GDM1 (cell line): ENCODE data around the gene NCKAP5.

ENCODE experiments used
- DNase-seq: peaks from one replicate; lab custom pipeline; 2025; lab: John Stamatoyannopoulos, UW

Gene NCKAP5

GRCh38 chr2:133568172-133568571 is at the start of gene NCKAP5:
NCKAP5 (minus strand) TSS chr2:133568463; CDS start chr2:133517526, 50,937 bp downstream.
- DNase-seq, result no peak

DNA sequence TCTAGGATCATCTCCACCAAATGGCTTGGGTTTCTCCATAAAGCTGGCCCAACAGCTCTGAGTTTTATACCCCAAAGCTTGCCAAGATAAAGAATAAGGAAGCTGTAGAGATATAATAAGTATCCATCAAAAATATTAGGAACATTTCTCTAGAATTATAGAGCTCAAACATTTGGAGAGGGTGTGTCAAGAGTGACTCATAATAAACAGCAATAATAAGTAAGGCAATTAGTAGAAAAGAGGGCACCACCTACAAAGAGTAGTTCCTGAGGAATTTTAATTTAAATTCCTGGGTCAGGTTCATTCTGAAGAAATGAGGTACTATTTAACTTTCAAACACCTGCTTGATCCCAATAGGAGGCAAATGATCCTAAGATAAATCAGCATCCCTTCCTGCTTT is 41.4 kb upstream of the NCKAP5 start:
- no peak for DNase-seq

DNA sequence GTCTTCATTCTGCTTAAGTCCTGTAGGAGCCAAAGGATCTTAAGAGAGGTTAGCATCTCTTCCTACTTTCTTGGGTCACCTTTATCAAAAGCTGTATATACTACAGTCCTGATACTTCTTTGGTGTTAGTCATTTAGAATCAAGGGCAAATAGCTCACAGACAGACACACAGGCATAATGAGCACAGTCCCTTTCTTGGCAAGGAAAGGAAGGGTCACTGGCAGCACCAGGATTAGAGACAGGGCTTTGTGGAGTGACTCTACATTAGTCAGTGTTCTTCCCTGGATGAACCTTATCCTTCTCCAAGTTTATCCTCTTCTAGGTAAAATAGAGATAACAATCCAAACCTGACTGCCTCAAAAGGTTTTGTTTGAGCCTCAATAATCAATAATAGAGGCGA is 40.0 kb upstream of the NCKAP5 start:
- no peak for DNase-seq

DNA sequence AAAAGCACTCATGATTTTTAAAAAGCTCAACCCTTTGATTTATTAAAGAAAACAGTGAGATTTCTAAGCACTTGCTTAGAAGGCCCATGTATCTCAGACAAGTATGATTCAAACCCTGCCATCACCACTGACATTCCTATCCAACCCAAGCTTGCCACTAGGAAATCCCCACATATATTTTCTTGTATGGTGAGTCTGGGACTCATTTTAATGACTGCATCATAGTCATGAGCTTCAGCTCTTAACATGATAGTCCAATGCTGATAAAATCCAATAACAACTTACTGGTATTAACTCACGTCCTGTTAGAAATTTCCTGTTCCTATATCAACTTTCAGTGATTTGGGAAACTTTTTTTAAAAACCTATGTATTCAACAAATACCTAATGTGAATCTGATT is 39.4 kb upstream of the NCKAP5 start:
- DNase-seq, result no peak

GRCh38 chr2:133606616-133607015 is 38.4 kb upstream of the NCKAP5 start:
- no peak for DNase-seq

DNA sequence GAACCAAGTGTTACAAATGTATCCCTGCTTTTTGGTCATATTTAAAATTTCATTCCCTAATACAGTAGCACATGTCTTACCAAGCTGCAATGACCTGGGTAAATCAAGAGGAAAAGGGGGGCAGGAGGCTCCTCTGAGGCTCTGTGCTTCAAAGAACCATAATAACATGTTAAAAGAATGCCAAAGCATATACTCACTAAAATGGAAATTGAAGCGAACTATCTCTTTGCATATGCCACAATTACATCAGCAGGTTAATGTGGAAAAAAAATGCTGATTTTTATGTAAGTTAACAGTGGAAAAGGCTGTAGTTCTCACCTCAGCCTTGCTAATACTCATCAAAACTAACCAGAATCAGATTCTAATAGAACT is 37.5 kb upstream of the NCKAP5 start:
- no peak for DNase-seq

GRCh38 chr2:133605011-133605765 is 36.9 kb upstream of the NCKAP5 start:
- no peak for DNase-seq

DNA sequence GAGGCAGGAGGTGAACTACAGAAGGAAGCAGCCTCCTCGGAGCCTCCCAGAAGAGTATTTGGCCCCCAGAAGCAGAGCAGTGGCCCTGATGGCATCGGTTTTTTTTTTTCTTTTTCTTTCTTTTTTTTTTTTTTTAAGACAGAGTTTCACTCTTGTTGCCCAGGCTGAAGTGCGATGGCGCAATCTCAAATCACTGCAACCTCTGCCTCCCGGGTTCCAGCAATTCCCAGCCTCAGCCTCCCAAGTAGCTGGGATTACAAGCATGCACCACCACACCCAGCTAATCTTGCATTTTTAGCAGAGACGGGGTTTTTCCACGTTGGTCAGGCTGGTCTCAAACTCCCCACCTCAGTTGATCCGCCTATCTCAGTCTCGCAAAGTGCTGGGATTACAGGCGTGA is 34.8 kb upstream of the NCKAP5 start:
- DNase-seq, result no peak

GRCh38 chr2:133602538-133602937 is 34.3 kb upstream of the NCKAP5 start:
- DNase-seq, result no peak

GRCh38 chr2:133600266-133600928 is 32.1 kb upstream of the NCKAP5 start:
- DNase-seq, result no peak

GRCh38 chr2:133599811-133600210 is 31.5 kb upstream of the NCKAP5 start:
- DNase-seq, result no peak

- no peak for DNase-seq
These were observed 31.0 kb upstream of the NCKAP5 start for GRCh38 chr2:133599211-133599803.

DNA sequence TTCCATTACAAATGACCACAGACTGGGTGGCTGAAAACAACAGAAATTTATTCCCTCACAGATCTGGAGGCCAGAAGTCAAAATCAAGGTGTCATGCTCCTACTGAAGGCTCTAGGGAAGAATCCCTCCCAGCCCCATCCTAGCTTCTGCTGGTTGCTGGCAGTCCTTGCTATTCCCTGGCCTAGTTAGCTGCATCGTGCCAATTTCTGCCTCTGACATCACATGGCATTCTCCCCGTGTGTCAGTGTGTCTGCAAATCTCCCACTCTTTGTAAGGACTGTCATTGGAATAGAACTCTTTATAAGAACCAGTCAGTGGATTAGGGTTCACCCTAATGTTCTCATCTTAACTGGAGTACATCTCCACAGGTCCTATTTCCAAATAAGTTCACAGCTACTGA is 30.5 kb upstream of the NCKAP5 start:
- no peak for DNase-seq

GRCh38 chr2:133596701-133597393 is 28.6 kb upstream of the NCKAP5 start:
- DNase-seq, result no peak

DNA sequence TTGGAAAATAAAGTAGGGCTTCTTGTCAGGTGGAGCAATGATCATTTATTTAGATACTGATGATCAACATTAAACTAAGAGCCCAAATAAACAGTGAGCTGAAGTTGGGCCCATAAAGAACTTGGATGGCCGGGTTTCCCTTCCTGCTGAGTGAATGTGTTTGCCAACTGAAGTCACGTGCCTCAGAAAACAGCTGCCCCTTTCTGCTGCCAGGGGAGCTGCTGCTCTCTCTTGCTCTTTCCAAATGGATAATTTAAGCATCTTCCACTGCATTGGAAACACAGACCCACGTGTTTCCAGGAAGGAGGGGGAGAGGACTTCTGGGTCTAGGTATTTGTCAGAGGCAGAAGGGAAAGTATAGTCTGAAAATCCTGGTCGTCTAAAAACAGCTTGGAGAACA is 22.9 kb upstream of the NCKAP5 start:
- DNase-seq, result no peak

DNA sequence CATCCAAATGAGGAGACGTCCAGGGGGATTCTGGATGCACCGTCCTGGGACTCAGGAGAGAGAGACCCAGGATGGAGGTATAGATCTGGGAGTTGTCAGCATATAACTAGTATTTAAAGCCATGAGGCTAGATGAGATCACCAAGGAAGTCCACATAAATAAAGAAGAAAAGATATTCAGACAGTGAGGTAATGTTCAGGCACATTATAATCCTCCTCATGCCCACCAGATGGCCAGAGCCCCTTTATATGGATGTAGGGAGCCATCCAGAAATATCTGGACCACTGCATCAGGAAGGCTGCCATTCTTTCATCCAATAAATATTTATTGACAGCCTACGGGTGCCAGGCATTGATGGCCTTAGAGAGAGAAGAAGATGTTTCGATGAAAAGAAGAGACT is 21.2 kb upstream of the NCKAP5 start:
- no peak for DNase-seq

DNA sequence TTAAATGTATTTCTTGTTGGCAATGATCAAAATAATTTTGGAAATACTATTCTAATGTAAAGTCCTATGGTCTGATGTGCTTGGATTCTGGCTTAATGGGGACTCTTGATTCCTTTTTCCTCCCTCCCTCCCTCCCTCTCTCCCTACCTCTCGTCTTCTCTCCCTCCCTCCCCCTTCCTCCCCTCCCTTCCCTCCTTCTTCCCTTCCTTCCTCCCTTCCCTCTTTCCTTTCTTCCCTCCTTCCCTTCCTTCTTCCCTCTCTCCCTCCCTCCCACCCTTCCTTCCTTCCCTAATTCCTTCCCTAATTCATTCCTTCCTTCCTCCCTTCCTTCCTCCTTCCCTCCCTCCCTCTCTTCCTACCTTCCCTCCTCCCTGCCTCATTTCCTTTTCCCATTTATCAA is 19.9 kb upstream of the NCKAP5 start:
- no peak for DNase-seq

- DNase-seq, result no peak
These were observed 18.7 kb upstream of the NCKAP5 start for GRCh38 chr2:133586978-133587377.

DNA sequence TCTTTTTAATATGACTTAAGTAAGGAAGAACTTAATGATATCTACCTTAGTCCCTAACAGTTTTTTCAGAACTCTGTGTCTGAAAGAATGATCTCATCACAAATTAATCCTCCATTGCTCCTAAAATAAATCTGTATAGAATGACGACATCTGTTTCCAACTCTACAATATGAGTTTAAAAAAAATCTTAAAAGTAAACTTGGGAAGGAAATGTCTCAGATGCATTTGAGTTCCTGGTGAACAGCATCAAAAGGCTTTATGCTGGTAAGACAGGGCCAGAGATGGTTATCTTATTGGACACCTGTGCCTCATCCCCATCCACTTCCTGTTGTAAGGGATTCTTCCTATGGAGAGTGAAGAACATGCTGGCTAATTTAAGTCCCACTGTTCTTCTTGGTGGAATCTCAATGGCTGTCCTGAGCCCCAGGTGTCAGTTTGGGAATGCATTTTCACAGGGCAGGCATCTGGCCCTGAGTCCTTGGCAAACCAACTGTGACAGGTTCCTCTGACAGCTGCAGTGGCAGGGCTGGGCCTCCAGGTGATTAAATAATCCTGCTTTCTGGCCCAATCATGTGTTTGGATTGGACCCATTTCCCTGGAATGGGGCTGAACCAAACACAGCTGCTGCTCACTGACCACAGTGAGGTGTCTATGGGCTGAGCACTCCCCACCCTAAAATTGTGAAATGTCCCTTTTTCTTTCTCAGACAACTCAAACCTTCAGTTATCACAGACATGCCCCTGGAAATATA is 12.9 kb upstream of the NCKAP5 start:
- DNase-seq, result no peak

DNA sequence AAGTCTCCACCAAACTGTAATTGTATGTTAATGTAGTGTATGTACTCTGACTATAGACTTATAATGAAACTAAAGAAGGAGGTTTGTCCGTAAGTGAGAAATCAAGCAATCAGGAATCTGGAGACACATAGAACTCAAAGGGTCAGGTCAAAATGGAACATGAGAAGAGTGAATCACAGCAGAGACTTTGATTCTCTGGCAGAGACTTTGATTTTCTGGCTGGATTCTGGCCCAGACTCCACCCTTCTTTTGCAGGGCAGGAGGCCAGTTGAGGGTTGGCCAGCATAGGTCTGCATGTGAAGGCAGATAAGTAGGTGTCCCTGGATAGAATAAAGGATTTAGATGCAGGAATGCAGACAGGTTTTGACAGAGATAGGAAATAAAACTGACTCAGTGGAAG is 11.0 kb upstream of the NCKAP5 start:
- no peak for DNase-seq

GRCh38 chr2:133576714-133577113 is 8.5 kb upstream of the NCKAP5 start:
- no peak for DNase-seq

GRCh38 chr2:133574620-133575019 is 6.4 kb upstream of the NCKAP5 start:
- DNase-seq, result no peak
